Stimulated activated CD4-positive, alpha-beta T cell treated with anti-CD3 and anti-CD28 coated beads, Interleukin-4, amount 100 ng/mL, for 4 hours (primary cell): Measurements from ENCODE around the gene BSCL2.
"Not testable (repeated sequence)": the region's sequence is repeated elsewhere in the genome, so short reads cannot be mapped to it uniquely, and the experiment has no call there.

ENCODE experiments used
- DNase-seq, 2 experiments: peaks; one replicate each; pipeline ENCODE4 v3.0.0-alpha.2; 2020

The BSCL2 gene

DNA sequence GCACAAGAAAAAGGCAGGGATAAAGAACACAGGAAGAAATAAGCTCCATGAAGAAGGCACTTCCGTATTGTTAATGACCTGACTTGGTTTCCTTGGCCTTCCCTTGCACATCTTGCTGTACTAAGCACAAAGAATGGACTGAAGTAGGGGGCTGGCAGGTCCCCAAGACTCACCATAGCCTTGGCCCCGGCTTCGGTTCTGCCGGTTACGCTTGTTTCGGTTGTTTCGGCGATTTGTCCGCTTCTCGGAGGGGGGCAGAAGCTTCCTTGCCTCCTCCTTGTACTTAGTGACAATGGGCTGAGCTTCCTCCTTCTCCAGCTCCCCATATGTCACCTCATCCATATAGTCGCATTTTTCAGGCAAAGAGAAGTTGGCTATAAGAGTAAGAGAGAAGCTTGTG lies 9.6 kb upstream of the BSCL2 start:
- DNase-seq: no peak

DNA sequence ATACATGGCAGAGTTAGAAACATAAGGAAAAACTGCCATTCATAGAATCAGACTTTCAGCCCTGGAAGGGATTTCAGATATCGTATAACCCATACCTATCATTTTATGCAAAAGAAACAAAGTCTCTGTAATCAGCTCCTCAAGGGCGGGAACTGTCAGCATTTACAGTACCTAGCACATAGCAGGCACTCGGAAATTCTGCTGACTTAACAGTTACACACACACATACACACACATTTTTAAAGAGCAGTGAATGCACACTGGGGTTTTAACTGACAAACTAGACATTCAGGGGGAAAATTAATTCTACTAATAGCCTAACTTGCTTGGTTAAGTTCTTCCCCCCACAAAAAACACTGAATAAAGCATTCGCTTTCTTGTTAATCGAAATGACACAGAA lies 9.0 kb upstream of the BSCL2 start:
- DNase-seq: no peak

DNA sequence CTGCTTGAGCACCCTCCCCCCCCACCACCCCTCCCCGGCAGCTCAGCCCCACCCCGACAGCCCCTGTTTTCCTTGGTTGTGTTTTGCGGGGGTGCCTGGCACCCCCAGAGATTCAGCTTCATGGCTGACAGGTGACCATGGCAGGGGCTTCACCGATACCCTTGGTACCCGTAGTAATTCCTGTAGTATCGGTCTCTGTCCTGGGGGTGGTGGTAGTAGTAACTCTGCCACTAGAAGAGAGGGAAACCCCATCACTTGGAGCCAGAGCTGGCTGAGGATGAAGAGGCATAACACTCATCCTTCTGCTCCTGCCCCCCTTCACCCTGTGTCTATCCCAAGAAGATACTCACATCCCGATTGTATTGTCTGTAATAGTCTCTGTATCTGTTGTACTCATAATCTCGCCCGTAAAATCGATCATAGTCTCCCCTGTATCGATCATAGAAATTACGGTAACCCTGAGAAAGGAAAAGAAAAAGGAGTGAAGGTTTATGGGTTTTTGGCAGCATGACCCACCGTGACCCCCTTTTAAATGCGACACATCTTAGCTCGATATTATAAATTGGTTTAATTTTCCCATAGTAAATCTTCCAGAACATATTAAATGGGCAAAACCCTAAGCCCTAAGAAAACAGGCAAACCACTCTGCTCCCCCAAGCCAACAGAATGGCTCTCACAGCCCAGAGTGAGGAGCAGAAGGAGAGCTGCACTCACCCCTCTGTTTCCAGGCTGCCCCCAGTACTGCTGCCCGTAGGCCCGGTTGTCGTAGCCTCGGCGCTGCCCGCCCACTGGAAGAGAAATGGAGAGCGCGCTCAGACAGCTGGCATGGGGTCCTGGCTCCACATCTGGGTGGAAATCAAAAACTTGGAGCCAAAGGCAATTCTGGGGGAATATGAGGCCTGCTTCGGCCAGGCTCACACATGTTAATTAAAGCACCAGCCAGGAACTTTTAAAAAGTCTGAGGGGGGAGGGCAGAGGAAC lies 8.2 kb upstream of the BSCL2 start:
- DNase-seq: no peak

- DNase-seq: no peak
Measured at GRCh38 chr11:62713343-62713742, 6.1 kb upstream of the BSCL2 start.

DNA sequence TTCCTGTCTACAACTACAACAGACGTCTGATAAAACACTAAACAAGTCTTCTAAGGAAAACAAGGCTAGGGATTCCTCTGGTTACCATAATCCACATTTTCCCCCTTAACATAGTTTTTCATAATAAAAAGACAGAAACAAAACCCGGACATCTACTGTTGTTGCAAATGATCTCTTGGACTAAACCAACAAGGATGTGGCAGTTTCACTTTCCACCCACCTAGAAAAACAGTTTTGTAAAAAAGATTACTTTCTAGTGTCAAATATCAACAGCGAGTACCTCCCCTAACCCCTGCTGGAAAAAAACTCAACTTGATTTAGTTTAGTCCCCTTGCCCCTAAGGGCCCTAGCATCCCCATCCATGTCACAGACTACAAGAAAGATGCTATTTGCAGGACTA lies 5.6 kb upstream of the BSCL2 start:
- no peak for DNase-seq

DNA sequence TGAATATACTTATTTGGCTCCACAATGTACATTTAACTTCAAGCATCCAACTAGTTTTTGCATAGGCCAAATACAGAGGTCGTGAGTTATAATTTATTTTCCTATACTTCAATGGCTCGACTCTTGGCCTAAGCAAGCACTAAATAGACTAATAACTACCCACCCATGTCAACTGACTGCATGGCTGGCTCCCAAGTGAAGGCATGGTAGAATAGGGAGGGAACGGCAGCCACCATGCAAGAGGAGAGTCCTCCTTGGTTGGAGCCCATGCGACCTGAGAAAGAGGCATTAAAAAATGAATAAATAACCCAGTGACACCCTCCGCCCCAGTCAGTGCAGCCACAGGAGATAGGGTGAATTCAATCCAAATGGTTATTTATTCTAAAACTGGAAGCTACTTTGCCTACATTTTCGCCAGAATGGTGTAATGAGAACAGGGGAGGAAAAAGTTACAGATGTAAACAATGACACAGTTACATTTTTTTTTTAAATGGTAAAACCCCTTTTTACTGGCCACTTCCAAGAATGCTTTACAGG lies 5.1 kb upstream of the BSCL2 start:
- DNase-seq: no peak

- no peak for DNase-seq
Measured at GRCh38 chr11:62710001-62710345, 2.7 kb upstream of the BSCL2 start.

GRCh38 chr11:62709247-62710000 lies 2.2 kb upstream of the BSCL2 start:
- peak; percentile 89 to 97 for DNase-seq

DNA sequence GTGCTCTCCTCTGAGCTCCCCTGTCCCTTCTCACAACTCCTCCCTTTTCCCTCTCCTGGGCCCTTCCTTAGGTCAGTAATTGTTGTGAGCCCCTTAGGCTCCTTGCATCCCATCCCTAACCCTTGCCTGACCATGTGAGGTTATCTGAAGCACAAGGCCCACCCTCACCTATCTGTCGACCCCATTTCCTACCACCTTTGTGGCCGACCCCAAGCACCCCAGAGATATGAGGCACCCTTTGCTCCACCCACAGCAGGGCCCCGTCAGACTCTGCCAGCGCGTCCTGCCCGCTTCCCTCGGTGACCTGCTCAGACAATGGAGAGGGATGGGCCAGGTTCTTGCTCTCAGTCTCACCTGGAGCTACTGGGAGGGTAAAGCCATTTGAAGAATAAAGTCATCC lies 1.6 kb upstream of the BSCL2 start:
- DNase-seq: peak; percentile 32 to 42

GRCh38 chr11:62708392-62708791 lies 1.2 kb upstream of the BSCL2 start:
- DNase-seq: no peak

- DNase-seq: no peak
Measured at GRCh38 chr11:62706850-62707247, 375 bp downstream of the BSCL2 start.

- peak; percentile 92 to 96 for DNase-seq
Measured at GRCh38 chr11:62705880-62706849, 1.1 kb downstream of the BSCL2 start.

DNA sequence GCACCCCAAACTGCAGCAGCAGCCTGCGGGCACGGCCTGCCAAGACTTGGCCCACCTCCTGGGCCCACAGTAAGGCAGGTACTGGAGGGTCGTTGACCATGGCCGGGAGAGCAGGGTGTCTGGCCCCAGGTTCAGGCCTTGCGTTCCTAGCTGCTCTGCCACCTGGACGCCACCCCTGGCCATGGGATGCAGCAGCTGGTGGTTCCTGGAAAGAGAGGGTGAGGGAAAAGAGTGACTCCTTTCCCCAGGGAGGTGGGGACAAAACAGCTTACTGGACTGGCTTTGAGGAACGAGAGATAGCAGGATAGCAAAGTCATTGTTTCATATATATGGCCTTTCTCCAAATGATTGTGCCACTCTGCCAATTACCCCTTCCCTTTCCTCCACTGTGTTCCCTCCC lies 1.8 kb downstream of the BSCL2 start:
- no peak for DNase-seq

- DNase-seq: not testable (repeated sequence)
Measured at GRCh38 chr11:62703921-62704320, 3.3 kb downstream of the BSCL2 start.

GRCh38 chr11:62702246-62702645 lies 5.0 kb downstream of the BSCL2 start:
- DNase-seq: no peak

GRCh38 chr11:62694455-62695167 lies 12.6 kb downstream of the BSCL2 start:
- peak; percentile 69 to 74 for DNase-seq

- DNase-seq: not testable (repeated sequence)
Measured at GRCh38 chr11:62693624-62694023, 13.6 kb downstream of the BSCL2 start.

GRCh38 chr11:62689421-62690183 lies 17.6 kb downstream of the BSCL2 start, which contains the start of gene LRRN4CL:
Gene LRRN4CL (minus strand): TSS chr11:62689530. CDS start chr11:62688508, 1,022 bp downstream.
- DNase-seq: no peak

GRCh38 chr11:62688491-62688890 lies 18.7 kb downstream of the BSCL2 start:
- DNase-seq: no peak

- no peak for DNase-seq
Measured at GRCh38 chr11:62687508-62688396, 19.5 kb downstream of the BSCL2 start.
